Upper lobe of left lung (tissue), 4 donors: ENCODE measurements around the gene NIN.

Experiments
- CTCF ChIP-seq, 6 experiments: fragments of 450-650 bp in 4 of 6; fragments of 200-600 bp in 2 of 6; sonication (generic) in 2 of 6; IDR thresholded peaks; one replicate each; pipeline ENCODE4 v1.5.1; 2016 to 2019; ENCODE audit warnings: antibody characterized with exemption in 6 of 6
- EP300 ChIP-seq, 4 donors: sonication (generic); formaldehyde crosslinking; IDR thresholded peaks; one replicate each; pipeline ENCODE4 v1.5.1; 2017; ENCODE audit warnings: antibody characterized with exemption in 4 of 4, control low read depth in 2 of 4
- POLR2A ChIP-seq, 4 donors: fragments of 450-650 bp; IDR thresholded peaks; one replicate each; pipeline ENCODE4 v1.5.1; 2016 to 2017; ENCODE audit warnings: antibody characterized with exemption in 4 of 4, mild to moderate bottlenecking in 2 of 4
- POLR2AphosphoS5 ChIP-seq, 2 donors: sonication (generic); formaldehyde crosslinking; IDR thresholded peaks; one replicate each; pipeline ENCODE4 v1.5.1; 2017; ENCODE audit warnings: antibody characterized with exemption in 2 of 2

- TF ChIP-seq POLR2A (IDR thresholded peaks at IDR 0.05), result no peak
- TF ChIP-seq CTCF (IDR thresholded peaks at IDR 0.05), result no peak
- no peak for TF ChIP-seq EP300 (IDR thresholded peaks at IDR 0.05)
- no peak for TF ChIP-seq POLR2AphosphoS5 (IDR thresholded peaks at IDR 0.05)
Measured at GRCh38 chr14:50828721-50829488, 2.1 kb downstream of the NIN start.
